ENCODE data around the gene CCNF. TPM values are rescaled to one million over a fixed set of nuclear protein-coding genes. Genes with fewer than 3 reads are reported as not detected.

The CCNF gene
- total and polyA plus RNA-seq, 2 of the 8 experiments (the other 6 are each of a cell fraction or from before 2014, with no cell fraction given): 15.4 to 54.3 TPM

GRCh38 chr16:2422123-2422867 is 7.0 kb upstream of the CCNF start:
- no peak for FAIRE-seq
- H3K27me3 ChIP-seq (replicated peaks in 1 of 4; ENCODE audit: control insufficient read depth in 3 of 4, extremely low read depth in 1 of 4, insufficient read depth in 3 of 4, low read length in 3 of 4): no peaks in the 10 kb centered on the region
- peak overlapping the region; percentile 58; the same call in 1 of the 2 replicates for H4K8ac ChIP-seq (ENCODE audit: extremely low read depth, insufficient read depth, low read length)
- TF ChIP-seq GABPA (IDR thresholded peaks at IDR 0.05; ENCODE audit: borderline replicate concordance, insufficient read depth, low read length) (no peak), SIN3A (conservative IDR thresholded peaks at IDR 0.05 in 1 of 2, IDR thresholded peaks at IDR 0.05 in 1 of 2; ENCODE audit: low read depth in 1 of 2, low read length in 2 of 2) (no peak), HDAC2 (IDR thresholded peaks at IDR 0.05; ENCODE audit: borderline replicate concordance in 1 of 2, low read depth in 2 of 2, low read length in 2 of 2) (no peak), ASH2L (IDR thresholded peaks at IDR 0.05; ENCODE audit: low read length) (no peak), RNF2 (IDR thresholded peaks at IDR 0.05; ENCODE audit: borderline replicate concordance, low read depth, low read length, missing control alignments, poor library complexity, severe bottlenecking) (no peak), FOSL1 (IDR thresholded peaks at IDR 0.05; ENCODE audit: insufficient read depth, low read depth, low read length) (no peak), JUN (IDR thresholded peaks at IDR 0.05; ENCODE audit: low read depth, low read length) (no peak), SIRT6 (IDR thresholded peaks at IDR 0.05; ENCODE audit: low read length) (no peak), CEBPB (IDR thresholded peaks at IDR 0.05; ENCODE audit: low read depth, low read length) (no peak), GTF2F1 (IDR thresholded peaks at IDR 0.05; ENCODE audit: borderline replicate concordance, low read depth, low read length) (no peak), PHF8 (conservative IDR thresholded peaks at IDR 0.05; ENCODE audit: low read depth, low read length) (no peak)

More at GRCh38 chr16:2422123-2422867, 7.0 kb upstream of the CCNF start:
- no peak overlapping the region for H3K14ac ChIP-seq (ENCODE audit: insufficient read length)
- H3K4me2 ChIP-seq (ENCODE audit: insufficient read depth in 1 of 2, low read depth in 2 of 2, low read length in 2 of 2): no peak overlapping the region
- POLR2A ChIA-PET (ENCODE audit: partially characterized antibody): interaction anchor here (1.0 to 1.4 kb wide), 2 partner anchors 79 to 152 kb away, joined by 3 read pairs; no protein-coding TSS in a partner anchor
- no peak overlapping the region for H3K4me3 ChIP-seq (ENCODE audit: extremely low read depth in 1 of 4, insufficient read depth in 2 of 4, low read depth in 3 of 4, low read length in 4 of 4)
- H2BK120ac ChIP-seq (replicated peaks; ENCODE audit: low read depth, low read length): no peak overlapping the region
- peak overlapping the region; percentile 77; the same call in 1 of the 2 replicates for H2BK15ac ChIP-seq (ENCODE audit: low read length)
- H3K27ac ChIP-seq (ENCODE audit: low read depth, low read length): no peak overlapping the region
- H4K91ac ChIP-seq (replicated peaks; ENCODE audit: insufficient read length, low read length): no peak overlapping the region
- no peak overlapping the region for H2AK5ac ChIP-seq (ENCODE audit: low read depth, low read length)
- no peaks in the 10 kb centered on the region for H4K20me1 ChIP-seq (replicated peaks in 1 of 2; ENCODE audit: control insufficient read depth in 1 of 2, insufficient read depth in 2 of 2, low read length in 2 of 2)
- H2AFZ ChIP-seq (ENCODE audit: low read length): no peak overlapping the region
- no peak for DNase-seq (ENCODE audit: low read depth in 1 of 2, low spot score in 2 of 2)
- H3K36me3 ChIP-seq (ENCODE audit: control insufficient read depth in 2 of 4, insufficient read depth in 4 of 4, low read length in 3 of 4): no peaks in the 10 kb centered on the region
- H2BK20ac ChIP-seq (ENCODE audit: low read length): no peak overlapping the region
- H3K9ac ChIP-seq (replicated peaks in 1 of 4; ENCODE audit: extremely low read depth in 1 of 4, low read depth in 3 of 4, low read length in 3 of 4): no peak overlapping the region
- 94% methylated on average over 7 of the region's 7 CpGs; no CpG with 5 or more reads in 1 of the 2 experiments for WGBS, 2 experiments (ENCODE audit: extremely low coverage in 1 of 2, insufficient coverage in 1 of 2, insufficient read length in 1 of 2, insufficient replicate concordance in 2 of 2, low coverage in 1 of 2, low lambda C conversion rate in 2 of 2, missing lambda C conversion rate in 1 of 2)
- no peak overlapping the region for H3K4ac ChIP-seq (replicated peaks; ENCODE audit: insufficient read length, low read depth, low read length)
- H4K5ac ChIP-seq (ENCODE audit: insufficient read length, low read depth, low read length): no peak overlapping the region
- no peak overlapping the region for H3K23ac ChIP-seq (ENCODE audit: insufficient read length)
- H3K9me3 ChIP-seq (ENCODE audit: insufficient read depth in 2 of 2, low read depth in 1 of 2, low read length in 1 of 2): no peaks in the 10 kb centered on the region
- H3K23me2 ChIP-seq (ENCODE audit: low read depth, low read length): no peaks in the 10 kb centered on the region
- H2BK12ac ChIP-seq (ENCODE audit: low read depth, low read length): no peak overlapping the region
- H3K56ac ChIP-seq (replicated peaks; ENCODE audit: insufficient read length, low read depth, low read length): no peak overlapping the region
- no peaks in the 10 kb centered on the region; a peak in 2 of 7 replicates for H3K4me1 ChIP-seq (replicated peaks in 1 of 4; ENCODE audit: control insufficient read depth in 3 of 4, insufficient read depth in 4 of 4, low read length in 3 of 4)
- CTCF ChIA-PET (ENCODE audit: partially characterized antibody): interaction anchor here (0.7 to 2.0 kb wide), 15 partner anchors 8 to 228 kb away, joined by 3 to 7 read pairs (median 3); no protein-coding TSS in a partner anchor
- H3K18ac ChIP-seq (ENCODE audit: extremely low read depth, low read length): no peak overlapping the region
- H3K79me2 ChIP-seq (ENCODE audit: control insufficient read depth in 1 of 2, insufficient read depth in 2 of 2, low read length in 2 of 2): no peaks in the 10 kb centered on the region
- no peaks in the 10 kb centered on the region for H3K79me1 ChIP-seq (ENCODE audit: low read depth, low read length)
- no peak overlapping the region for H2BK5ac ChIP-seq (ENCODE audit: low read depth, low read length)
